ENCODE results near the gene JSRP1. TPM values are rescaled to one million over a fixed set of nuclear protein-coding genes. Genes with fewer than 3 reads are reported as not detected.

JSRP1 gene
- total and polyA plus RNA-seq, 10 of the 15 experiments (the other 5 are each of a cell fraction or from before 2014, with no cell fraction given) = 0.41 to 0.91 (median 0.49) TPM; not detected in 7

- H3K4me2 ChIP-seq (ENCODE audit: control insufficient read depth, insufficient read depth) = peak overlapping the region; percentile 57; the same call in 1 of the 2 replicates
- DNase-seq (ENCODE audit: low read depth, low spot score) (no peak), FAIRE-seq (no peak), ATAC-seq (peak; percentile 28)
- peaks cover 58% of the 10 kb centered on the region for H3K79me2 ChIP-seq (ENCODE audit: control insufficient read depth, insufficient read depth, low read length)
- intact Hi-C loops (cut with micrococcal nuclease; ENCODE audit: unreplicated experiment) = loop anchor here (5.0 to 10.0 kb wide), 2 partner anchors 352 to 514 kb away; partner anchors contain the start of genes SGTA and THOP1
- ChIA-PET RAD21 (ENCODE audit: unreplicated experiment) (interaction anchor here (0.8 to 4.5 kb wide), 6 partner anchors 11 to 103 kb away, joined by 3 to 44 read pairs (median 4); no protein-coding TSS in a partner anchor), CTCF (interaction anchor here (0.6 to 6.4 kb wide), 7 partner anchors 9 to 119 kb away, joined by 3 to 46 read pairs (median 5); no protein-coding TSS in a partner anchor), POLR2A (interaction anchor here (0.5 to 3.5 kb wide), 6 partner anchors 9 to 407 kb away, joined by 3 to 36 read pairs (median 5); no protein-coding TSS in a partner anchor), SMC1A (ENCODE audit: uncharacterized antibody, unreplicated experiment) (interaction anchor here (0.6 to 5.1 kb wide), 5 partner anchors 12 to 115 kb away, joined by 3 to 30 read pairs (median 4); no protein-coding TSS in a partner anchor)
- peak overlapping the region; percentile 89 for H3K27ac ChIP-seq (ENCODE audit: control insufficient read depth, insufficient read depth)
- under 1% methylated on average over 69 of the region's 88 CpGs for WGBS (ENCODE audit: insufficient coverage, insufficient replicate concordance, low lambda C conversion rate, missing lambda C conversion rate)
- H3K9me3 ChIP-seq (replicated peaks; ENCODE audit: control insufficient read depth, insufficient read depth, low read length) = no peaks in the 10 kb centered on the region
- H3K4me3 ChIP-seq = peak overlapping the region; percentile 95
- no peaks in the 10 kb centered on the region for H3K27me3 ChIP-seq (replicated peaks in 1 of 2; ENCODE audit: control insufficient read depth in 2 of 2, insufficient read depth in 2 of 2, low read length in 1 of 2)
- peaks cover 4 to 19% of the 10 kb centered on the region in 2 experiments for H3K36me3 ChIP-seq (ENCODE audit: control insufficient read depth in 2 of 2, insufficient read depth in 2 of 2, low read length in 1 of 2)
- H2AFZ ChIP-seq (ENCODE audit: control insufficient read depth, low read depth, low read length) = no peak overlapping the region
- in situ Hi-C loops (cut with MboI) = loop anchor here (5.0 to 10.0 kb wide), 3 partner anchors 33 to 344 kb away; partner anchors contain the start of genes PLEKHJ1 and SF3A2
- no TSS peak for BruUV-seq (replicated peaks)
- H3K9ac ChIP-seq (ENCODE audit: control insufficient read depth, insufficient read depth, low read length) = peak overlapping the region; percentile 97
- peaks cover 13% of the 10 kb centered on the region for H4K20me1 ChIP-seq (ENCODE audit: control insufficient read depth, insufficient read depth)
- peaks cover 21% of the 10 kb centered on the region for H3K4me1 ChIP-seq (ENCODE audit: control insufficient read depth, insufficient read depth, low read length)
- TF ChIP-seq CBX5 (IDR thresholded peaks at IDR 0.05; ENCODE audit: low read depth) = no peak
- TF ChIP-seq CBFB (IDR thresholded peaks at IDR 0.05; ENCODE audit: low read depth) = no peak
- TF ChIP-seq HDGF (IDR thresholded peaks at IDR 0.05) = no peak
- no peak for TF ChIP-seq SRF (IDR thresholded peaks at IDR 0.05; ENCODE audit: low read depth in 2 of 2, low read length in 2 of 2)
- TF ChIP-seq TCF12 (IDR thresholded peaks at IDR 0.05; ENCODE audit: low read depth, low read length) = 0 out of 2 replicates have a peak, but pooled peaks have one; percentile 4
- TF ChIP-seq POLR2AphosphoS2 (IDR thresholded peaks at IDR 0.05; ENCODE audit: low read depth, low read length) = peak; percentile 33; the same call in 1 of the 2 replicates
- TF ChIP-seq YBX1 (IDR thresholded peaks at IDR 0.05) = no peak
- TF ChIP-seq LARP7 (IDR thresholded peaks at IDR 0.05) = peak; percentile 89
- TF ChIP-seq MXI1 (IDR thresholded peaks at IDR 0.05; ENCODE audit: low read depth, low read length) = 0 out of 2 replicates have a peak, but pooled peaks have one; percentile 17
- no peak for TF ChIP-seq STAT3 (IDR thresholded peaks at IDR 0.05; ENCODE audit: low read depth, low read length)
- TF ChIP-seq EED (IDR thresholded peaks at IDR 0.05; ENCODE audit: low read depth) = 0 out of 2 replicates have a peak, but pooled peaks have one; percentile 2
- no peak for TF ChIP-seq ZZZ3 (IDR thresholded peaks at IDR 0.05; ENCODE audit: control insufficient read depth, insufficient read length, low read depth)
- no peak for TF ChIP-seq MYB (IDR thresholded peaks at IDR 0.05; ENCODE audit: borderline replicate concordance, low read depth, low read length)
- TF ChIP-seq ZBTB11 (CRISPR knock-in tag; IDR thresholded peaks at IDR 0.05) = no peak
- peak; percentile 76; the same call in 1 of the 2 replicates for TF ChIP-seq ZNF207 (IDR thresholded peaks at IDR 0.05; ENCODE audit: borderline replicate concordance)
- TF ChIP-seq ESRRA (IDR thresholded peaks at IDR 0.05; ENCODE audit: low read length) = no peak
- TF ChIP-seq, protein P1, sequence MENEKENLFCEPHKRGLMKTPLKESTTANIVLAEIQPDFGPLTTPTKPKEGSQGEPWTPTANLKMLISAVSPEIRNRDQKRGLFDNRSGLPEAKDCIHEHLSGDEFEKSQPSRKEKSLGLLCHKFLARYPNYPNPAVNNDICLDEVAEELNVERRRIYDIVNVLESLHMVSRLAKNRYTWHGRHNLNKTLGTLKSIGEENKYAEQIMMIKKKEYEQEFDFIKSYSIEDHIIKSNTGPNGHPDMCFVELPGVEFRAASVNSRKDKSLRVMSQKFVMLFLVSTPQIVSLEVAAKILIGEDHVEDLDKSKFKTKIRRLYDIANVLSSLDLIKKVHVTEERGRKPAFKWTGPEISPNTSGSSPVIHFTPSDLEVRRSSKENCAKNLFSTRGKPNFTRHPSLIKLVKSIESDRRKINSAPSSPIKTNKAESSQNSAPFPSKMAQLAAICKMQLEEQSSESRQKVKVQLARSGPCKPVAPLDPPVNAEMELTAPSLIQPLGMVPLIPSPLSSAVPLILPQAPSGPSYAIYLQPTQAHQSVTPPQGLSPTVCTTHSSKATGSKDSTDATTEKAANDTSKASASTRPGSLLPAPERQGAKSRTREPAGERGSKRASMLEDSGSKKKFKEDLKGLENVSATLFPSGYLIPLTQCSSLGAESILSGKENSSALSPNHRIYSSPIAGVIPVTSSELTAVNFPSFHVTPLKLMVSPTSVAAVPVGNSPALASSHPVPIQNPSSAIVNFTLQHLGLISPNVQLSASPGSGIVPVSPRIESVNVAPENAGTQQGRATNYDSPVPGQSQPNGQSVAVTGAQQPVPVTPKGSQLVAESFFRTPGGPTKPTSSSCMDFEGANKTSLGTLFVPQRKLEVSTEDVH (IDR thresholded peaks at IDR 0.05; ENCODE audit: low read depth, partially characterized antibody) = no peak
- no peak for TF ChIP-seq NBN (IDR thresholded peaks at IDR 0.05)
These were observed 14.4 kb upstream of the JSRP1 start for GRCh38 chr19:2270423-2271233.

Data from GM12878 (cell line).